Panc1 (cell line): ENCODE results near the gene USP6NL. TPM values are rescaled to one million over a fixed set of nuclear protein-coding genes. Genes with fewer than 3 reads are reported as not detected.
A peak's percentile ranks its signal among the peaks of the same experiment; 100 is the strongest.
"Not testable (repeated sequence)": the region's sequence is repeated elsewhere in the genome, so short reads cannot be mapped to it uniquely, and the experiment has no call there.

Experiments
- ATAC-seq: fragments of 200-7000 bp; cut with Tn5 transposase; 2 replicates; pipeline ENCODE4 v1.9.1; 2020; ENCODE audit warnings: mild to moderate bottlenecking, moderate library complexity
- BruUV-seq: library from RNA; stranded (reverse); fragments of 400-500 nt; replicated peaks from 2 replicates; lab custom pipeline; 2021; lab: Mats Ljungman, UMichigan
- CTCF ChIA-PET: fragments of 300-600 bp; sonication (Branson Sonifier 250); formaldehyde crosslinking; loops from one replicate; lab custom pipeline; 2022; ENCODE audit warnings: antibody characterized with exemption; lab: Charles Lee
- POLR2A ChIA-PET: fragments of 300-600 bp; sonication (Branson Sonifier 250); formaldehyde crosslinking; loops from one replicate; lab custom pipeline; 2022; ENCODE audit warnings: antibody characterized with exemption; lab: Charles Lee
- DNase-seq: peaks from one replicate; pipeline ENCODE4 v3.0.0-alpha.2; 2010; ENCODE audit warnings: low read depth, low spot score
- H3K27ac ChIP-seq: 2 replicates; pipeline ENCODE4 v1.5.1; 2011; ENCODE audit warnings: mild to moderate bottlenecking, low read length, inconsistent platforms
- H3K27me3 ChIP-seq: fragments of 200-500 bp; sonication (Bioruptor generic); 2 replicates; pipeline ENCODE4 v1.6.0; 2014; ENCODE audit warnings: low read length, inconsistent platforms; ENCODE audit not compliant: control insufficient read depth, insufficient read depth
- H3K36me3 ChIP-seq: fragments of 200-500 bp; sonication (Bioruptor generic); 2 replicates; pipeline ENCODE4 v1.5.1; 2014; ENCODE audit warnings: inconsistent platforms, mild to moderate bottlenecking, low read length, moderate library complexity; ENCODE audit not compliant: control insufficient read depth, insufficient read depth
- H3K4me1 ChIP-seq: 2 replicates; pipeline ENCODE4 v1.5.1; 2011; ENCODE audit warnings: inconsistent platforms, mild to moderate bottlenecking, low read length, moderate library complexity; ENCODE audit not compliant: control insufficient read depth, insufficient read depth
- H3K4me3 ChIP-seq, 2 experiments: 2 replicates each; pipeline ENCODE4 v1.5.1; 2011 to 2012; ENCODE audit warnings: low read depth in 2 of 2, low read length in 2 of 2, mild to moderate bottlenecking in 2 of 2, inconsistent platforms in 1 of 2, moderate library complexity in 1 of 2
- H3K9me3 ChIP-seq: fragments of 200-500 bp; sonication (Bioruptor generic); 2 replicates; pipeline ENCODE4 v1.5.1; 2014; ENCODE audit warnings: low read depth, mild to moderate bottlenecking, inconsistent platforms, low read length, moderate library complexity; ENCODE audit not compliant: control insufficient read depth, insufficient read depth
- CTCF ChIP-seq: fragments of 450-650 bp; IDR thresholded peaks from 2 replicates; pipeline ENCODE4 v1.5.1; 2017; ENCODE audit warnings: mild to moderate bottlenecking
- POLR2AphosphoS5 ChIP-seq: IDR thresholded peaks from 2 replicates; pipeline ENCODE4 v1.6.1; 2012; ENCODE audit warnings: mild to moderate bottlenecking, low read depth, low read length, moderate library complexity
- REST ChIP-seq, 2 experiments: IDR thresholded peaks; 2 replicates each; pipeline ENCODE4 v1.6.1; 2011 to 2012; ENCODE audit warnings: low read depth in 2 of 2, control low read depth in 1 of 2, low read length in 1 of 2, mild to moderate bottlenecking in 1 of 2, moderate library complexity in 1 of 2; ENCODE audit not compliant: insufficient read depth in 1 of 2
- SIN3A ChIP-seq: IDR thresholded peaks from 2 replicates; pipeline ENCODE4 v1.6.1; 2012; ENCODE audit warnings: low read depth, mild to moderate bottlenecking, low read length, moderate library complexity, borderline replicate concordance; ENCODE audit not compliant: insufficient read depth
- TCF7L2 ChIP-seq: IDR thresholded peaks from 2 replicates; pipeline ENCODE4 v1.6.1; 2011; ENCODE audit warnings: mild to moderate bottlenecking, low read depth, low read length, inconsistent platforms
- in situ Hi-C: cut with HindIII; loops from 2 replicates; pipeline ENCODE4 v1.10.0; 2016; ENCODE audit warnings: low sequenced_read_pairs, low pct_unique_long_range_greater_than_20kb
- intact Hi-C: fragments of 100-400 bp; cut with micrococcal nuclease; formaldehyde crosslinking; loops from one replicate; pipeline ENCODE4 v1.10.0; 2022; ENCODE audit not compliant: unreplicated experiment
- total RNA-seq: library from RNA; stranded (reverse); gene quantifications from one replicate; pipeline ENCODE4 v1.2.1, GENCODE V29; 2021; ENCODE audit not compliant: unreplicated experiment

Gene USP6NL
- total RNA-seq, 1 experiment from 2014 or later: 13.9 TPM

GRCh38 chr10:11494923-11495322, 116.5 kb downstream of the USP6NL start:
- POLR2A ChIA-PET, in situ Hi-C loops, H3K4me3 ChIP-seq, H3K9me3 ChIP-seq, DNase-seq, CTCF ChIA-PET, ATAC-seq, BruUV-seq, H3K4me1 ChIP-seq, H3K36me3 ChIP-seq, intact Hi-C loops, H3K27me3 ChIP-seq, H3K27ac ChIP-seq: not testable (repeated sequence)
- peak; percentile 76 for TF ChIP-seq CTCF

- Histone ChIP-seq H3K27ac (no peak overlapping the region), H3K9me3 (no peaks in the 10 kb centered on the region), H3K4me1 (no peaks in the 10 kb centered on the region), H3K36me3 (no peaks in the 10 kb centered on the region; the same call in 1 of the 2 replicates), H3K27me3 (no peaks in the 10 kb centered on the region), H3K4me3 (no peak overlapping the region)
- DNase-seq (no peak), ATAC-seq (no peak)
- CTCF ChIA-PET: interaction anchor here (0.6 kb wide), 1 partner anchor 263 kb away, joined by 3 read pairs; no protein-coding TSS in a partner anchor
- TF ChIP-seq POLR2AphosphoS5 (no peak), TCF7L2 (no peak), CTCF (no peak), SIN3A (no peak), REST (IDR thresholded peaks at IDR 0.05; ENCODE audit: insufficient read depth in 1 of 2, low read depth in 2 of 2, low read length in 1 of 2) (no peak)
- BruUV-seq: no TSS peak
- intact Hi-C loops (no loop called here), in situ Hi-C loops (no loop called here)
- POLR2A ChIA-PET: no interaction called here
These were observed 117.8 kb downstream of the USP6NL start for GRCh38 chr10:11493646-11494045.

- DNase-seq: no peak
- ChIA-PET CTCF (no interaction called here), POLR2A (no interaction called here)
- Histone ChIP-seq H3K4me1 (no peaks in the 10 kb centered on the region), H3K9me3 (no peaks in the 10 kb centered on the region), H3K27me3 (no peaks in the 10 kb centered on the region), H3K27ac (no peak overlapping the region), H3K36me3 (peaks cover 2% of the 10 kb centered on the region; the same call in 1 of the 2 replicates), H3K4me3 (no peak overlapping the region)
- intact Hi-C loops: no loop called here
- BruUV-seq: no TSS peak
- TF ChIP-seq REST (IDR thresholded peaks at IDR 0.05; ENCODE audit: insufficient read depth in 1 of 2, low read depth in 2 of 2, low read length in 1 of 2): no peak
- TF ChIP-seq SIN3A: no peak
- no peak for TF ChIP-seq CTCF
- ATAC-seq: no peak
- in situ Hi-C loops: no loop called here
These were observed 120.4 kb downstream of the USP6NL start for GRCh38 chr10:11491087-11491486.
